Naive thymus-derived CD8-positive, alpha-beta T cell (primary cell): ENCODE measurements around the gene OSTF1. TPM values are rescaled to one million over a fixed set of nuclear protein-coding genes. Genes with fewer than 3 reads are reported as not detected.

Experiments
- ATAC-seq, 2 donors: fragments of 150-1000 bp; cut with Tn5 transposase in 1 of 2; sonication (Bioruptor Pico), chemical (Tn5 transposase) in 1 of 2; 1 replicate in 1 of 2; 2 replicates in 1 of 2; pipeline ENCODE4 v1.10.0; 2021; ENCODE audit warnings: mild to moderate bottlenecking in 2 of 2, moderate library complexity in 2 of 2
- POLR2A ChIA-PET: fragments of 350-600 bp; sonication (Branson Sonifier 250); formaldehyde crosslinking; loops from one replicate; lab custom pipeline; 2021; ENCODE audit warnings: antibody characterized with exemption; lab: Charles Lee
- DNase-seq, 10 donors: peaks; one replicate each; pipeline versions ENCODE4 v3.0.0 to v3.0.0-alpha.2; 2020 to 2022
- H3K27ac Mint-ChIP-seq, 10 donors: one replicate each; pipeline ENCODE4 v1.8.0; 2020 to 2022; ENCODE audit warnings: mild to moderate bottlenecking in 10 of 10, mixed read lengths in 10 of 10, moderate library complexity in 4 of 10, inconsistent platforms in 1 of 10
- H3K27me3 Mint-ChIP-seq, 5 donors: one replicate each; pipeline ENCODE4 v1.8.0; 2021 to 2022; ENCODE audit warnings: mixed read lengths in 5 of 5
- H3K36me3 Mint-ChIP-seq, 3 donors: one replicate each; pipeline ENCODE4 v1.8.0; 2020 to 2022; ENCODE audit warnings: mixed read lengths in 3 of 3, mild to moderate bottlenecking in 2 of 3, inconsistent platforms in 1 of 3
- H3K4me1 Mint-ChIP-seq, 4 donors: one replicate each; pipeline ENCODE4 v1.8.0; 2021 to 2022; ENCODE audit warnings: mixed read lengths in 4 of 4
- H3K4me3 Mint-ChIP-seq, 10 donors: one replicate each; pipeline ENCODE4 v1.8.0; 2020 to 2022; ENCODE audit warnings: mild to moderate bottlenecking in 10 of 10, mixed read lengths in 10 of 10, moderate library complexity in 6 of 10, inconsistent platforms in 1 of 10
- H3K9me3 Mint-ChIP-seq, 9 donors: one replicate each; pipeline ENCODE4 v1.8.0; 2020 to 2022; ENCODE audit warnings: mixed read lengths in 9 of 9, mild to moderate bottlenecking in 3 of 9, inconsistent platforms in 1 of 9, moderate library complexity in 1 of 9
- polyA plus RNA-seq, 3 donors: library from polyadenylated mRNA; unstranded; fragments of 300-500 nt; fragmentation: Illumina TruSeq; gene quantifications; one replicate each; pipeline ENCODE4 v1.2.3, GENCODE V29; 2021
- total RNA-seq, 8 experiments: library from RNA in 2 of 8; stranded (reverse) in 2 of 8; gene quantifications; one replicate each; pipeline ENCODE4 v1.2.3 and lab custom pipeline; 2021 to 2026

The OSTF1 gene
- total and polyA plus RNA-seq, 5 experiments from 2014 or later: 51.6 to 151 (median 131) TPM

GRCh38 chr9:75106857-75107256, 18.5 kb downstream of the OSTF1 start:
- Mint-ChIP-seq H3K27me3 (no peaks in the 10 kb centered on the region), H3K27ac (peak overlapping the region in 2 of 10 donors; percentile 13 to 43), H3K36me3 (peaks cover 0 to 25% (median 3%) of the 10 kb centered on the region in 3 donors), H3K4me1 (peaks cover 30 to 86% (median 72%) of the 10 kb centered on the region in 4 donors), H3K9me3 (no peaks in the 10 kb centered on the region), H3K4me3 (no peak overlapping the region)
- POLR2A ChIA-PET: interaction anchor here (1.1 kb wide), 1 partner anchor 20 kb away, joined by 5 read pairs; no protein-coding TSS in a partner anchor
- ATAC-seq: no peak
- no peak for DNase-seq

GRCh38 chr9:75108571-75108970, 20.3 kb downstream of the OSTF1 start:
- Mint-ChIP-seq H3K4me3 (peak overlapping the region in 1 of 10 donors; percentile 0), H3K4me1 (peaks cover 30 to 88% (median 72%) of the 10 kb centered on the region in 4 donors), H3K27ac (peak overlapping the region in 8 of 10 donors; percentile 20 to 83 (median 56)), H3K27me3 (no peaks in the 10 kb centered on the region), H3K36me3 (peaks cover 0 to 24% (median 0%) of the 10 kb centered on the region in 3 donors), H3K9me3 (no peaks in the 10 kb centered on the region)
- DNase-seq: no peak
- ATAC-seq: no peak
- POLR2A ChIA-PET: no interaction called here

- ATAC-seq (no peak), DNase-seq (no peak)
- Mint-ChIP-seq H3K36me3 (peaks cover 0 to 24% (median 0%) of the 10 kb centered on the region in 3 donors), H3K9me3 (no peaks in the 10 kb centered on the region), H3K27me3 (no peaks in the 10 kb centered on the region), H3K4me3 (no peak overlapping the region), H3K4me1 (peaks cover 33 to 87% (median 71%) of the 10 kb centered on the region in 4 donors), H3K27ac (peak overlapping the region in 2 of 10 donors; percentile 29 to 38)
- POLR2A ChIA-PET: no interaction called here
Measured at GRCh38 chr9:75109210-75109839, 21.0 kb downstream of the OSTF1 start.

- peaks cover 25 to 77% (median 59%) of the 10 kb centered on the region in 4 donors for H3K4me1 Mint-ChIP-seq
- H3K27me3 Mint-ChIP-seq: no peaks in the 10 kb centered on the region
- POLR2A ChIA-PET: interaction anchor here (0.6 kb wide), 1 partner anchor 281 kb away, joined by 3 read pairs; no protein-coding TSS in a partner anchor
- H3K36me3 Mint-ChIP-seq: peaks cover 0 to 17% (median 0%) of the 10 kb centered on the region in 3 donors
- H3K27ac Mint-ChIP-seq: peak overlapping the region in 9 of 10 donors; percentile 34 to 86 (median 45)
- peak overlapping the region in 7 of 10 donors; percentile 7 to 50 (median 26) for H3K4me3 Mint-ChIP-seq
- peak; percentile 35 to 83 for ATAC-seq
- H3K9me3 Mint-ChIP-seq: no peaks in the 10 kb centered on the region
- DNase-seq: peak in 1 of 10 donors; percentile 4
Measured at GRCh38 chr9:75111019-75111622, 22.8 kb downstream of the OSTF1 start.

- ATAC-seq: no peak
- Mint-ChIP-seq H3K9me3 (no peaks in the 10 kb centered on the region), H3K27ac (peak overlapping the region in 7 of 10 donors; percentile 46 to 82 (median 63)), H3K36me3 (peaks cover 1 to 18% (median 2%) of the 10 kb centered on the region in 3 donors), H3K4me3 (peak overlapping the region in 6 of 10 donors; percentile 21 to 58 (median 36)), H3K4me1 (peaks cover 25 to 79% (median 59%) of the 10 kb centered on the region in 4 donors), H3K27me3 (no peaks in the 10 kb centered on the region)
- POLR2A ChIA-PET: no interaction called here
- no peak for DNase-seq
Measured at GRCh38 chr9:75112789-75113188, 24.5 kb downstream of the OSTF1 start.

DNA sequence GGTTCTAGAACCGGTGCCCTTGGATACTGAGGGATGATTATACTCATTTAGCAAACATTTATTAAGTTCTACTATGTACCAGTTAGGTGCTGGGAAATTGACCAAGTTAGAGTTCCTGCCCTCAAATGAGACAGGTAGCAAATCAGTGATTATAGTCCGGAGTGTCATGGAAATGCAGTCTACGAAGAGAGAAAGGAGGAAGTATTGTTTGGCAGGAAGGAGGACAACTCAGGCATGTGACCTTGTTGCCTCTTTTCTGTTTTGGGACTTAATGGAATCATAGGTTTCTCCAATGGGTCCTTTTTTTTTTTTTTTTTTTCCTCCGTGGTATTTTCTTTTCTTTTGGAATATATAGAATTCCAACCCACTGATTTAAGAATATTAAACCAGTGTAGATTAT, 28.0 kb downstream of the OSTF1 start:
- no peaks in the 10 kb centered on the region for H3K27me3 Mint-ChIP-seq
- peaks cover 31 to 77% (median 59%) of the 10 kb centered on the region in 4 donors for H3K4me1 Mint-ChIP-seq
- no peak overlapping the region for H3K4me3 Mint-ChIP-seq
- H3K9me3 Mint-ChIP-seq: peaks cover 0 to 10% (median 0%) of the 10 kb centered on the region in 9 donors
- POLR2A ChIA-PET: interaction anchor here (0.7 kb wide), 2 partner anchors 19 to 211 kb away, joined by 5 to 11 read pairs; no protein-coding TSS in a partner anchor
- peaks cover 17 to 51% (median 20%) of the 10 kb centered on the region in 3 donors for H3K36me3 Mint-ChIP-seq
- no peak for ATAC-seq
- DNase-seq: no peak
- H3K27ac Mint-ChIP-seq: peak overlapping the region in 5 of 10 donors; percentile 3 to 74 (median 42)

DNA sequence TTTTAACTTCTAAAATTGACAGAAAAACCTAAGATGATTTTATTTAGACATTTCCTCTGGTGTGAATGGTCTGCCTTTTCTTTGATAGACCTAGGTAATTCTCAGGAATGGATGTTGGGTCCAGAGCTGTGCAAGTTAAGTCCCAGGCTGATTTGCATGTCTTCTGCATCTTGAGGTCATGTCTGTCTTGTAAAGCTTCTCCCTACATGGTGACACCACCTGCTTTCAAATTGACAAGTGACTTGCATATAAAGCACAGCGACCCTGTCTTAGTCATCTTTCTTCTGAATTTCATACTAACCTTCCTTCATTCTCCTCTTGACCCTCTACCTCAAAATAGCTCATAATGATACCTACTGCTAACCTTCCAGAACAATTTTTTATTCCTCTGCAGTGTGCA, 29.2 kb downstream of the OSTF1 start:
- H3K4me3 Mint-ChIP-seq: no peak overlapping the region
- H3K27ac Mint-ChIP-seq: peak overlapping the region in 7 of 10 donors; percentile 13 to 89 (median 41)
- H3K4me1 Mint-ChIP-seq: peaks cover 30 to 78% (median 63%) of the 10 kb centered on the region in 4 donors
- ATAC-seq: no peak
- H3K36me3 Mint-ChIP-seq: peaks cover 17 to 57% (median 21%) of the 10 kb centered on the region in 3 donors
- peaks cover 0 to 10% (median 0%) of the 10 kb centered on the region in 9 donors for H3K9me3 Mint-ChIP-seq
- no peaks in the 10 kb centered on the region for H3K27me3 Mint-ChIP-seq
- DNase-seq: no peak
- POLR2A ChIA-PET: no interaction called here

DNA sequence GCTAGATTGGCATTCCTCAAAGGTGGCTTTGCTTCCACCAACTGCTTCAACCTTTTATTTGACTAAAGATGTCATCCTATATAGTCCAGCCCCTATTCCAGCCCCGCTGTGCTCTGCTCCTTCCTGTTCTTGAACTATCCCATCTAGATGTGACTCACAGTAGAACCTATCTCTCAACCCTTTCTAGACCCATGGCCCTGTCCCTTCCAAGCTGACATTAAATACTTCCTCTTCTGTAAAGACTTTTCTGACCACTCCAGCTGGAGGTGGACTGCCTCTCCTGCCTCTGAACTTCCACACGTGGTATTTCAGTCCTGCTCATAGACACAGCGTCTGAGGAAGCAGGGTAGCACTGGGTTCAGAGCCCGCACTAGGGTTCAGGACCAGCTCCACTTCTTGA, 32.4 kb downstream of the OSTF1 start:
- Mint-ChIP-seq H3K4me3 (no peak overlapping the region), H3K27me3 (no peaks in the 10 kb centered on the region), H3K4me1 (peaks cover 22 to 79% (median 57%) of the 10 kb centered on the region in 4 donors), H3K27ac (peak overlapping the region in 7 of 10 donors; percentile 4 to 89 (median 30)), H3K9me3 (peaks cover 0 to 10% (median 0%) of the 10 kb centered on the region in 9 donors), H3K36me3 (peaks cover 17 to 64% (median 25%) of the 10 kb centered on the region in 3 donors)
- POLR2A ChIA-PET: no interaction called here
- DNase-seq (no peak), ATAC-seq (no peak)

GRCh38 chr9:75121914-75122558, 33.7 kb downstream of the OSTF1 start:
- no peaks in the 10 kb centered on the region for H3K27me3 Mint-ChIP-seq
- H3K27ac Mint-ChIP-seq: peak overlapping the region in 9 of 10 donors; percentile 11 to 78 (median 47)

DNA sequence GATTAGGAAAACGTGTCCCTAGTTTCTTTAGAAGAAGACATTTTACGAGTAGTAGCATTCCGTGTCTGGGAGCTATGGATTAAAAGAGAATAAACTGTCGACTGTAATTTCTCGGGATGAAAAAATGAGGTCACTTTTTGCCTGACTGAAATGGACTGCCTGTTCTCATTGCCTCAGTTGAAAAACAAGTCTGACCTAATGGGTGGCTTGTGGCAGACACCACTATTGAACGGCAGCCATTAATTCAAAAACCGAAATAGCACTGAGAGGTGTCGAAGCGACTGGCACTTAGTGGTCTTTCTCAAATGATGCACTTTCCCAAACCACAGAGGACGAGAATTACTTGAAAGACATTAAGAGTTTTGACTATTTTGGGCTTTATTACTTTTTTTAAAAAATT, 35.4 kb downstream of the OSTF1 start:
- POLR2A ChIA-PET: no interaction called here
- Mint-ChIP-seq H3K4me3 (no peak overlapping the region), H3K27me3 (no peaks in the 10 kb centered on the region), H3K36me3 (peaks cover 7 to 60% (median 13%) of the 10 kb centered on the region in 3 donors), H3K4me1 (peaks cover 12 to 74% (median 45%) of the 10 kb centered on the region in 4 donors), H3K9me3 (peaks cover 0 to 1% (median 0%) of the 10 kb centered on the region in 9 donors), H3K27ac (peak overlapping the region in 1 of 10 donors; percentile 31)
- ATAC-seq: no peak
- no peak for DNase-seq

More at GRCh38 chr9:75121914-75122558, 33.7 kb downstream of the OSTF1 start:
- H3K9me3 Mint-ChIP-seq: peaks cover 0 to 10% (median 0%) of the 10 kb centered on the region in 9 donors
- peaks cover 17 to 67% (median 25%) of the 10 kb centered on the region in 3 donors for H3K36me3 Mint-ChIP-seq
- ATAC-seq (no peak), DNase-seq (no peak)
- POLR2A ChIA-PET: no interaction called here
- peaks cover 19 to 79% (median 55%) of the 10 kb centered on the region in 4 donors for H3K4me1 Mint-ChIP-seq
- H3K4me3 Mint-ChIP-seq: no peak overlapping the region

DNA sequence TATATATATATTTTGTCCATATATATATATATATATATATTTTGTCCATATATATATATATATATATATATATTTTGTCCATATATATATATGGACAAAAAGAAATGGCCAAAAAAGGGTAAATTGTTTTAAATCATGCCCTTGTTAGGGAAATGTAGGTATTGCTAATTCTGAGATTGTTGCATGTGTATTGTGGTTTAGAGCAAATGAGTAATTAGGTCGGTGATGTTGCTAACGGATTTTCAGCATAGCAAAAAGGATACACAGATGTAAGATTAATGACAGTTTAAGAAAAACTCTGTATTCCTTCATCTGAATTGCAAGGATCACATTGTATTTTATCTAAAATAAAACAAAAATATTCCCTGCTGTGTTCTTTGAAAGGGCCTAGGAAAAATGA, 40.2 kb downstream of the OSTF1 start:
- H3K4me1 Mint-ChIP-seq: peaks cover 10 to 55% (median 40%) of the 10 kb centered on the region in 4 donors
- ATAC-seq: no peak
- no peaks in the 10 kb centered on the region for H3K27me3 Mint-ChIP-seq
- H3K36me3 Mint-ChIP-seq: peaks cover 8 to 66% (median 30%) of the 10 kb centered on the region in 3 donors
- peak overlapping the region in 4 of 10 donors; percentile 17 to 72 (median 28) for H3K27ac Mint-ChIP-seq
- DNase-seq: no peak
- no peaks in the 10 kb centered on the region for H3K9me3 Mint-ChIP-seq
- no peak overlapping the region for H3K4me3 Mint-ChIP-seq
- POLR2A ChIA-PET: interaction anchor here (1.1 kb wide), 1 partner anchor 10 kb away, joined by 3 read pairs; no protein-coding TSS in a partner anchor

- no peaks in the 10 kb centered on the region for H3K9me3 Mint-ChIP-seq
- POLR2A ChIA-PET: no interaction called here
- DNase-seq (no peak), ATAC-seq (no peak)
- peak overlapping the region in 5 of 10 donors; percentile 27 to 69 (median 48) for H3K27ac Mint-ChIP-seq
- no peak overlapping the region for H3K4me3 Mint-ChIP-seq
- H3K36me3 Mint-ChIP-seq: peaks cover 17 to 69% (median 35%) of the 10 kb centered on the region in 3 donors
- H3K4me1 Mint-ChIP-seq: peaks cover 6 to 43% (median 32%) of the 10 kb centered on the region in 4 donors
- no peaks in the 10 kb centered on the region for H3K27me3 Mint-ChIP-seq
Measured at GRCh38 chr9:75130172-75130571, 41.9 kb downstream of the OSTF1 start.
